22Rv1 (cell line): ENCODE results near the gene RPA3.

Experiments used
- CTCF ChIP-seq: fragments of 450-650 bp; IDR thresholded peaks from 2 replicates; pipeline ENCODE4 v1.5.1; 2017; ENCODE audit warnings: mild to moderate bottlenecking
- ZFX ChIP-seq: fragments of 450-650 bp; IDR thresholded peaks from 2 replicates; pipeline ENCODE4 v1.6.1; 2017; ENCODE audit warnings: antibody characterized with exemption, borderline replicate concordance

GRCh38 chr7:7766671-7767070 is 48.3 kb upstream of the RPA3 start:
- TF ChIP-seq CTCF = no peak
- no peak for TF ChIP-seq ZFX
